HFF-Myc (cell line): ENCODE data around the gene NRDC.

Experiments
- DNase-seq: peaks from one replicate; pipeline ENCODE4 v3.0.0-alpha.2; 2011; ENCODE audit warnings: low read depth; ENCODE audit errors: extremely low read depth
- H3K4me3 ChIP-seq: replicated peaks from 2 replicates; pipeline ENCODE4 v1.5.1; 2011; ENCODE audit warnings: low read depth, mild to moderate bottlenecking, control low read depth, low read length
- TF ChIP-seq, protein P1 (sequence below): IDR thresholded peaks from 2 replicates; pipeline ENCODE4 v1.5.1; 2012; ENCODE audit warnings: mild to moderate bottlenecking, low read depth, low read length, control low read depth; ENCODE audit errors: missing control alignments

NRDC gene

GRCh38 chr1:51859333-51859732 lies 19.2 kb downstream of the NRDC start:
- H3K4me3 ChIP-seq = no peak overlapping the region
- TF ChIP-seq, protein P1, sequence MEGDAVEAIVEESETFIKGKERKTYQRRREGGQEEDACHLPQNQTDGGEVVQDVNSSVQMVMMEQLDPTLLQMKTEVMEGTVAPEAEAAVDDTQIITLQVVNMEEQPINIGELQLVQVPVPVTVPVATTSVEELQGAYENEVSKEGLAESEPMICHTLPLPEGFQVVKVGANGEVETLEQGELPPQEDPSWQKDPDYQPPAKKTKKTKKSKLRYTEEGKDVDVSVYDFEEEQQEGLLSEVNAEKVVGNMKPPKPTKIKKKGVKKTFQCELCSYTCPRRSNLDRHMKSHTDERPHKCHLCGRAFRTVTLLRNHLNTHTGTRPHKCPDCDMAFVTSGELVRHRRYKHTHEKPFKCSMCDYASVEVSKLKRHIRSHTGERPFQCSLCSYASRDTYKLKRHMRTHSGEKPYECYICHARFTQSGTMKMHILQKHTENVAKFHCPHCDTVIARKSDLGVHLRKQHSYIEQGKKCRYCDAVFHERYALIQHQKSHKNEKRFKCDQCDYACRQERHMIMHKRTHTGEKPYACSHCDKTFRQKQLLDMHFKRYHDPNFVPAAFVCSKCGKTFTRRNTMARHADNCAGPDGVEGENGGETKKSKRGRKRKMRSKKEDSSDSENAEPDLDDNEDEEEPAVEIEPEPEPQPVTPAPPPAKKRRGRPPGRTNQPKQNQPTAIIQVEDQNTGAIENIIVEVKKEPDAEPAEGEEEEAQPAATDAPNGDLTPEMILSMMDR = no peak
- no peak for DNase-seq

DNA sequence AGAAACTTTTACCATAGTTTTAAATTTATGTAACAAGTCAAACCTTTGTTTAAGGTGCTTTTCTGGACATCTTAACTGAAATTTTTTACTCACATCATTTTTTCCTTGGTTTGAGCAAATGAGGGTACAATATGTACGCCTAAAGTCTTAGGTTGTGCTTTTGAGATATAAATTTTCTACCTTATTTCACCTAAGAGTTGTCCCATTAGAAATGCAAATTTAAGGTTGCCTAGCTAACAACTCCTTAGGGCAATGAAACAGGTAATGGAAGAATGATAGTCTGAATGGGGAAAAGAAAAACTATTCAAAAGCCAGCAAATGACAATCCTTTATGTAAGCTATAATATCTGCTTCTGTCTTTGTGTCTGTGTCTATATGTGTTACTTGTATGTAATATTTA lies 19.6 kb downstream of the NRDC start:
- DNase-seq = no peak
- H3K4me3 ChIP-seq = no peak overlapping the region
- TF ChIP-seq, protein P1 = no peak

DNA sequence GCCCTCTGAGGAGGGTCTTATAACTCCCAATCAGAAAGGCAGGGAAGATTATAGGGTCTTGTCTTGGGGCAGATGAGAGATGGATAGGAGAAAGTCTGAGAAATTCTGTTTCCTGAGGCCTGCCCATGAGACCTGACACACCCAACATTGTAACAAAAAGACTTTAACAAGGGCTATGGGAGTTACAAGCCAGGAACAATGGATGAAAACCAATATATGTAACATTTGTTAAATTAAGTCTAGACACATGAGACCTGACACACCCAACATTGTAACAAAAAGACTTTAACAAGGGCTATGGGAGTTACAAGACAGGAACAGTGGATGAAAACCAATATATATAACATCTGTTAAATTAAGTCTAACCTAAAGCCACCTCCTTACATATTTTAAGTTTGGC lies 21.8 kb downstream of the NRDC start:
- TF ChIP-seq, protein P1 = no peak
- no peak overlapping the region for H3K4me3 ChIP-seq
- DNase-seq = no peak

DNA sequence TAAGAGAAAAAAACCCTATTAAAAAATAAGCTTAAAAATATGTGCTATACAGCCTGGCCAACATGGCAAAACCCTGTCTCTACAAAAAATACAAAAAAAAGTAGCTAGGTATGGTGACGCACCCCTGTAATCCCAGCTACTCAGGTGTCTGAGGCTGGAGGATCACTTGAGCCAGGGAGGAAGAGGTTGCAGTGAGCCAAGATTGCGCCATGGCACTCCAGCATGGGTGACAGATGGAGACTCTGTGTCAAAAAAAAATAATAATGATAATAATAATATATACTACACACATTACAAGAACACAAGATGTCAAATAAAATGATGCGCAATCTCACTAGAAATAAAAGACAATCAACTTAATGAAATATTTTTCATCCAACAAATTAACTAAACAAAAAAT lies 22.9 kb downstream of the NRDC start:
- TF ChIP-seq, protein P1 = no peak
- H3K4me3 ChIP-seq = no peak overlapping the region
- DNase-seq = no peak

- DNase-seq = no peak
- no peak overlapping the region for H3K4me3 ChIP-seq
- TF ChIP-seq, protein P1 = no peak
Observed at GRCh38 chr1:51853360-51853759, 25.2 kb downstream of the NRDC start.

DNA sequence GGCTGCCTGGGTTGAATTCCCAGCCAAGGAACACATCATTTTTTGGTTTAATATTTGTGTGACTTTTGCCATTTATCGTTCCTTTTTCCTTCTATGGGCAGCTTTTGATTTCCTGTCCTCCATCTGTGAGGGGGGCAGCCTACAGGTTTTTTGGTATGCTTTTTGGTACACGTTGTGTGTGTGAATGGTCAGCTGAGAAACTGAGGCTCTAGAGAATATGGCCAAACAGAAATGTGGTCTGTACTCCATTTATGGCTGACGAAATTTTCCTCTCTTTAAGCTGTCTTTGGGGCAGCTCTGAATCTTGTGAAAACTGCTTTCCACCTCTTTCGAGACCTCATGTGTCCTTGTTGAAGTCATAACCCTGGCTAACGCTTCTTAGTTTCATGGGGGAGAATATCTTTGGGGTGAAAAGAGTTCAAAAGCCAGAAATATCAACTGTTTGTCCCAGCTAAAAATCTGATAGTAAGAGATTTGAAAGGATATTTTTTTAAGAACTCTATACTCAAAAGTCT lies 26.6 kb downstream of the NRDC start:
- H3K4me3 ChIP-seq = no peak overlapping the region
- no peak for DNase-seq
- TF ChIP-seq, protein P1 = no peak

DNA sequence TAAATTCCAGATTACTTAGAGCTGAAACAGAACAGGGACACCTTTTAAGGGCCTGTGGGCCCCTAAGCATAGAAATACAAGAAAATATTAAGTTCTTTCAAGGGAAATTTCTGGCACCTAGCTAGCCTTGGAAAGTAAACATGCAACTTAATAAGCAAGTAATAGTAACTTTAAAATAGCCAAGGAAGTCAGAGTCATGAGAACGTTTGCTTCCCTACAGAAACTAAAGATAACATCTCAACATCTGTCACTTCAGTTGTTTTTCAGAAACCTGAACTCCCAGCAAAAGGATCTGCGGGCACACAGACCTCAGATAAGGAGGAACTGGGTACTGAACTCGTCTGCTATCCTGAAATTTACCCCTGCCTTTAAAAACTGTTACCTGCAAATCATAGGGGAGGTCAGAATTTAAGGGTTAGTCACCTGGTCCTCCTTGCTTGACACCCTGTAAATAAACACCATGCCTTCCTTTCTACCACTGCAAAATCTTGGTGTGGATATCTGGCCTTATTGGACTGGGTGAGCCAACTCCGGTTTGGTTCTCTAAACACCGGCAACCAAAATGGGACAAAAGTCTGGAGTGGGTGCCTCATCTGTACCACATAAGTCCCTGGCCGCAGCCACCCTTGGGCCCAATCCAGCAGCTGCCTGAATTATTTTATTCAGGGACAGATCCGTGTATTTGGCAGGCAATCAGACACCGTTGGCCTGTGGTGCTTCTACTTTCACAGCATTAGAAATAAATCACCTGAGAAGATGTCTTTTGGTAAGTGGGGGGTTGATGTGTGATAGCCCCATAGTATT lies 27.9 kb downstream of the NRDC start:
- TF ChIP-seq, protein P1 = no peak
- no peak for DNase-seq
- H3K4me3 ChIP-seq = no peak overlapping the region
